ENCODE results near the gene AMPD2. TPM values are rescaled to one million over a fixed set of nuclear protein-coding genes. Genes with fewer than 3 reads are reported as not detected.

Gene AMPD2
- total and polyA plus RNA-seq, 2 of the 8 experiments (the other 6 are each of a cell fraction or from before 2014, with no cell fraction given): 37.2 to 67.7 TPM

DNA sequence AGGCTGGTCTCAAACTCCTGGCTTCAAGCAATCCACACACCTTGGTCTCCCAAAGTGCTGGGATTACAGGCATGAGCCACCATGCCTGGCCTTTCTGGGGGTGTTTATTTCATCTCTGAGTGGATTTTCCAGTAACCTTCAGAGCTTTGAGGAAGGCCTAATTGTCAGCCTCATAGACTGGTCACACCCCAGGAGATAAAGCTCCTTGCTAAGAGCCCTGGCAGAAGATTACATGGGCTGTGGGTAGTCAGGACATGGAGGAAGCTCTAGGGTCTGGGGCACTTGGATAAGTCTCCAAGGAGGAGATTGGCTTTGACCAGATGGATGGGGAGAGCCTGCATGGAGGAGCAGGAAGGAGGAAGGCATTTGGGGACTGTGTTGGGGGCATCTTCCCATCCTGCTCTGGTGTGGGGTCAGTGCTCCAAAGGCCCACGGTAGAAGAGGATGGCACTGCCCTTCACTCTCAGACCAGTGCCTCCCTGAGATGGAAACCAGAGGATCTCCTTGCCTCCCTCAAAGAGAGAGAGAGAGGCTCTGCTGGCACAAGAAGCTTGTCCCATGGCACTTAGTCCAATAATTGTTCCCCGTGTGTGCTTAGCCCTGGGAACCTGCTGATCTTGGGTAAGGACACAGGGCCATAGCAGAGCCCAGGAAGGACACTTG lies 21.6 kb downstream of the AMPD2 start:
- Histone ChIP-seq H3K79me1 (ENCODE audit: low read depth, low read length) (no peaks in the 10 kb centered on the region), H3K27me3 (replicated peaks in 1 of 4; ENCODE audit: control insufficient read depth in 3 of 4, extremely low read depth in 1 of 4, insufficient read depth in 3 of 4, low read length in 3 of 4) (no peaks in the 10 kb centered on the region; a peak in 2 of 7 replicates), H3K18ac (ENCODE audit: extremely low read depth, low read length) (no peak overlapping the region), H3K23me2 (ENCODE audit: low read depth, low read length) (no peaks in the 10 kb centered on the region), H3K4me3 (ENCODE audit: extremely low read depth in 1 of 4, insufficient read depth in 2 of 4, low read depth in 3 of 4, low read length in 4 of 4) (no peak overlapping the region), H4K5ac (ENCODE audit: insufficient read length, low read depth, low read length) (no peak overlapping the region), H4K20me1 (replicated peaks in 1 of 2; ENCODE audit: control insufficient read depth in 1 of 2, insufficient read depth in 2 of 2, low read length in 2 of 2) (no peaks in the 10 kb centered on the region), H3K36me3 (ENCODE audit: control insufficient read depth in 2 of 4, insufficient read depth in 4 of 4, low read length in 3 of 4) (no peaks in the 10 kb centered on the region), H3K14ac (ENCODE audit: insufficient read length) (no peak overlapping the region), H4K8ac (ENCODE audit: extremely low read depth, insufficient read depth, low read length) (no peak overlapping the region), H3K4ac (replicated peaks; ENCODE audit: insufficient read length, low read depth, low read length) (no peak overlapping the region), H2BK15ac (ENCODE audit: low read length) (no peak overlapping the region), H4K91ac (replicated peaks; ENCODE audit: insufficient read length, low read length) (no peak overlapping the region), H2BK120ac (replicated peaks; ENCODE audit: low read depth, low read length) (no peak overlapping the region), H3K4me1 (replicated peaks in 1 of 4; ENCODE audit: control insufficient read depth in 3 of 4, insufficient read depth in 4 of 4, low read length in 3 of 4) (peaks cover 4 to 5% (median 5%) of the 10 kb centered on the region in 4 experiments; a peak in 6 of 7 replicates), H2AFZ (ENCODE audit: low read length) (no peak overlapping the region), H3K27ac (ENCODE audit: low read depth, low read length) (no peak overlapping the region), H2BK12ac (ENCODE audit: low read depth, low read length) (no peak overlapping the region), H2BK5ac (ENCODE audit: low read depth, low read length) (no peak overlapping the region), H2BK20ac (ENCODE audit: low read length) (no peak overlapping the region), H3K23ac (ENCODE audit: insufficient read length) (no peak overlapping the region), H3K79me2 (ENCODE audit: control insufficient read depth in 1 of 2, insufficient read depth in 2 of 2, low read length in 2 of 2) (no peaks in the 10 kb centered on the region), H3K56ac (replicated peaks; ENCODE audit: insufficient read length, low read depth, low read length) (no peak overlapping the region), H3K4me2 (ENCODE audit: insufficient read depth in 1 of 2, low read depth in 2 of 2, low read length in 2 of 2) (no peak overlapping the region), H3K9me3 (ENCODE audit: insufficient read depth in 2 of 2, low read depth in 1 of 2, low read length in 1 of 2) (no peaks in the 10 kb centered on the region), H2AK5ac (ENCODE audit: low read depth, low read length) (no peak overlapping the region), H3K9ac (replicated peaks in 1 of 4; ENCODE audit: extremely low read depth in 1 of 4, low read depth in 3 of 4, low read length in 3 of 4) (no peak overlapping the region)
- ChIA-PET POLR2A (ENCODE audit: partially characterized antibody) (interaction anchor here (1.2 to 2.6 kb wide), 5 partner anchors 9 to 128 kb away, joined by 3 to 10 read pairs (median 5); partner anchors contain the start of genes AMPD2, GNAI3, GNAT2 and GSTM4), CTCF (ENCODE audit: partially characterized antibody) (interaction anchor here (0.5 to 10.7 kb wide), 53 partner anchors 11 to 528 kb away, joined by 3 to 293 read pairs (median 9); partner anchors contain the start of genes AHCYL1, EPS8L3, GNAI3 and GSTM1)
- WGBS, 2 experiments (ENCODE audit: extremely low coverage in 1 of 2, insufficient coverage in 1 of 2, insufficient read length in 1 of 2, insufficient replicate concordance in 2 of 2, low coverage in 1 of 2, low lambda C conversion rate in 2 of 2, missing lambda C conversion rate in 1 of 2): 85% methylated on average over 2 of the region's 2 CpGs; no CpG with 5 or more reads in 1 of the 2 experiments
- DNase-seq (ENCODE audit: low read depth in 1 of 2, low spot score in 2 of 2): no peak
- no peak for FAIRE-seq
- TF ChIP-seq ATF3 (IDR thresholded peaks at IDR 0.05; ENCODE audit: insufficient read depth, low read depth, low read length): no peak
- no peak for TF ChIP-seq SP4 (IDR thresholded peaks at IDR 0.05; ENCODE audit: low read length)
- no peak for TF ChIP-seq KDM1A (IDR thresholded peaks at IDR 0.05; ENCODE audit: borderline replicate concordance, low read length)
- TF ChIP-seq, protein P1, sequence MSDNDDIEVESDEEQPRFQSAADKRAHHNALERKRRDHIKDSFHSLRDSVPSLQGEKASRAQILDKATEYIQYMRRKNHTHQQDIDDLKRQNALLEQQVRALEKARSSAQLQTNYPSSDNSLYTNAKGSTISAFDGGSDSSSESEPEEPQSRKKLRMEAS (IDR thresholded peaks at IDR 0.05): no peak
- TF ChIP-seq CHD1 (IDR thresholded peaks at IDR 0.05; ENCODE audit: low read depth, low read length): no peak
- TF ChIP-seq KDM5A (IDR thresholded peaks at IDR 0.05; ENCODE audit: low read length): no peak
- no peak for TF ChIP-seq CBX8 (IDR thresholded peaks at IDR 0.05; ENCODE audit: borderline replicate concordance, low read depth, low read length)

All from H1 (cell line).